ENCODE measurements around the gene LTA. TPM values are rescaled to one million over a fixed set of nuclear protein-coding genes. Genes with fewer than 3 reads are reported as not detected.
"Not testable (repeated sequence)": the region's sequence is repeated elsewhere in the genome, so short reads cannot be mapped to it uniquely, and the experiment has no call there.

LTA gene
- total RNA-seq, 1 donor from 2014 or later, result 0.27 TPM

DNA sequence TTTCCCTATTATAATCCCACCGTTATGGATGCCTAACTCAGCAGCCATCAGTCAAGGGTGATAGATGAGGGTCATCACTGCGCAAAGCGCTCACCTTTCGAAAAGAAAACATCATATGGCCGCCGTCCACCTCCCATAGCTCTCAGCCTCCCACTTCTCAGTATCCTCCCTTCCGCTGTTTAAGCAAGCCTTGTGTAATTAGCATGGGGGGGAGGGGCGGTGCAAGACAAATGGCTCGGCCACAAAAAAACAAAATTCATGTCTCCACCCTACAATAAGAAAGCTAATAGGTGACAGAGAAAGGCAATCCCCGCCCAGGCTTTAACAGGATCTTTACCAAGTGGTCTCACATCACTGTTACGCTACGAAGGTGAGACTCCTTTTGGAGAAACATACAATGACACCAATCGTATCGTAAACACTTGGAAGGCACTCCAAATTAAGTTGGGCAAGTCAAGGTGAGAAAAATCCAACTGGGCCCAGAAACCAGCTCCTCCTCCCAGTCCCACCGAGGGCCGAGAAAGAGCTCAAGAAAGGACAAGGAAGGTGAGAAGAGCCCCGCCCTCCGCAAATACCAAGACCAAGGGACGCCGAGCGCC lies 30.9 kb upstream of the LTA start:
- DNase-seq (ENCODE audit: low spot score), result peak; percentile 65
- intact Hi-C loops (cut with DNase I), result loop anchor here (10.0 kb wide), 1 partner anchor 294 kb away; no protein-coding TSS in a partner anchor
- ATAC-seq, result peak; percentile 19

DNA sequence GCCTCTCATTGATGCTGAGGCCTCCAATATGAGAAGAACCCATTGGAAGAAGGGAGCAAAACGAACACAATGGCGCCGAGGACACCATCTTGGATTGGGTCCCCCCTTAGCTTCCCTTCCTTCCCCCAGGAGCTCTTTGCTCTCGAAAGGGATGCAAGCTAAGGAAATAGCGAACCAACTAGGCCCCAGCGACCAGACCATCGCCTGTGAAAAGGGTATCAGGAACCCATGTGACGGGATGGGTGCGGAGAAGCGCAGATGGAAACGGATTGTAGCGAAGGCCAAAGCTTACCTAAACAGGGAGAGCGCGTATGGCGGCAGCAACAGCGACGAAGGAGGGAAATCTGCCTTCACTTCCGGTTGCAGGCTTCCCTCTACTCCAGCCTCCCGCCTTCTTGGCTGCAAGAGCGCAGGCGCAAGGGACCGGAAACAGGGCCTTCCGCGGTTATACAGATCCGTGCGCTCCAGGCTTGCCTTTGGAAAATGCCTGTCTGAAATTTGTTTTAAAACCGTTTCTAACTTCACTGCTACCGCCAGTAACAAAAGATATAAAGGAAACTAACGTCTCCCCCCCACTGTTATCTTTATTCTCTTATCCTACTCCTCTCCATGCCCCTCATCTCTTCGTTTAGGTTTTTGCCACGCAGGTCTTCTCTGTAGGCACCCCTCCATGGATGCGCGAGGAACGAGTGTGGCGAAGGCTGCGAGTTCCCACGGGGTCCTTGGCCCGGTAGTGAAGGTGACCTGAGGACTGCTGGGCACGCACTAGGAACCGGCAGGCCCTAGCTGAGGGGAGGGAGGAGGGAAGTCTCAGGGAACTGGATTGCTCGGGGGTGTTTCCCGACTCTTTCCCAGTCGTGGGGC lies 30.2 kb upstream of the LTA start, which contains the start of gene DDX39B:
TSS of gene DDX39B (minus strand) at position 346 of the 864 bp plus-strand sequence. CDS start 1,471 bp downstream, outside the sequence.
- DNase-seq (ENCODE audit: low spot score) (peak; percentile 97), ATAC-seq (peak; percentile 97)
- intact Hi-C loops (cut with DNase I), result loop anchor here (10.0 kb wide), 1 partner anchor 293 kb away; no protein-coding TSS in a partner anchor

DNA sequence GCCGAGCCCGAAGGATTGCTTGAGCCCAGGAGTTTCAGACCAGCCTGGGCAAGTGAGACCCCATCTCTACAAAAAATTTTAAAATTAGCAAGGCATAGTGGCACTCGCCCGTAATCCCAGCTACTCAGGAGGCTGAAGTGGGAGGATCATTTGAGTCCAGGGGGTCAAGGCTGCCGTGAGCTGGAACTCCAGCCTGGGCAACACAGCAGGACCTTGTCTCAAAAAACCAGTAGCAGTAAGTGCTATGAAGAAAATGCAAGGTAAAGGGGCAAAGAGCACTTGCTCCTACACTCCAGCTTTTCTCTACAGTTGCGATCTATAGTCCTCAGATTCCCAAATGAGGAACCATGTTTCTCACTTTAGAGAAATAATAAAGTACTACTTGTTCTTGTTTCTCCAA lies 28.4 kb upstream of the LTA start:
- intact Hi-C loops (cut with DNase I), result loop anchor here (10.0 kb wide), 1 partner anchor 291 kb away; no protein-coding TSS in a partner anchor
- DNase-seq (ENCODE audit: low spot score) (no peak), ATAC-seq (no peak)

DNA sequence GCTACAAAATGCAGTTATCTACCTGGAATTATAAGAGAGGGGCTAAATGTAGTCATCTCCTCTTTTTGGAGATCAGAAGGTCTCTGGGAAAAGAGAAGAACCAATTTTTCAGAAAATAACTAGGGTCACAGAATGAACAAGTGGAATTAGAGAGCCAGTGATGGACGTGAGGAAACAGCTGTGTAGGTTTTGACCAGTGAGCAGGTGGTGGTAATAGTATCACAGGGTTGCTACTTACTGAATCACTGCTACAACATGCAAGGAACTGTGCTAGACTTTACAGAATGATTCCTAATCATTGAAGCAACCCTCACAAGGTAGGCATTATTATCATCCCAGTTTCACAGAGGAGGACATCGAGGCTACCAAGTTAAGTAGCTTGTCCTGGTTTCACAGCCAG lies 27.4 kb upstream of the LTA start:
- no peak for ATAC-seq
- intact Hi-C loops (cut with DNase I), result loop anchor here (10.0 kb wide), 1 partner anchor 290 kb away; no protein-coding TSS in a partner anchor
- DNase-seq (ENCODE audit: low spot score), result no peak

DNA sequence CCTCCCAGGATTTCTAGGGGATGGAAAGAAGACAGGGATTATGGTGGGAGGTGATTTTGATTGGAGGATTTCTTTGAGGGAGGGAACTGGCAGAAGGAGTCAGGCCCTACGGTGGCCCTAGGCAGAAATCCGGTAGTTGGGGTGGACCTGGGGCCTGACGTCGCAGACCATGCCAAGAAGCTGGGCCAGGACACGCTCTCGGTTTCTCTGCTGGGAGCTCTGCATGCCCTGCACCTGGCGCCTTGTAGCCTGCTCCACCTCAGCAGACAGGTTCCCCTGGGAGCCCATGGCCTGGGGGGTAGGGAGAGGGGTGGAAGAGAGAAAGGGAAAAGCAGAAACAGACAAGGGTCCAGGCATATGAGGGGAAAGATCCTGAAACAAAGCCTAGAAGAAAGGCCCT lies 26.8 kb upstream of the LTA start:
- ATAC-seq, result no peak
- DNase-seq (ENCODE audit: low spot score), result no peak
- intact Hi-C loops (cut with DNase I), result loop anchor here (10.0 kb wide), 1 partner anchor 290 kb away; no protein-coding TSS in a partner anchor

DNA sequence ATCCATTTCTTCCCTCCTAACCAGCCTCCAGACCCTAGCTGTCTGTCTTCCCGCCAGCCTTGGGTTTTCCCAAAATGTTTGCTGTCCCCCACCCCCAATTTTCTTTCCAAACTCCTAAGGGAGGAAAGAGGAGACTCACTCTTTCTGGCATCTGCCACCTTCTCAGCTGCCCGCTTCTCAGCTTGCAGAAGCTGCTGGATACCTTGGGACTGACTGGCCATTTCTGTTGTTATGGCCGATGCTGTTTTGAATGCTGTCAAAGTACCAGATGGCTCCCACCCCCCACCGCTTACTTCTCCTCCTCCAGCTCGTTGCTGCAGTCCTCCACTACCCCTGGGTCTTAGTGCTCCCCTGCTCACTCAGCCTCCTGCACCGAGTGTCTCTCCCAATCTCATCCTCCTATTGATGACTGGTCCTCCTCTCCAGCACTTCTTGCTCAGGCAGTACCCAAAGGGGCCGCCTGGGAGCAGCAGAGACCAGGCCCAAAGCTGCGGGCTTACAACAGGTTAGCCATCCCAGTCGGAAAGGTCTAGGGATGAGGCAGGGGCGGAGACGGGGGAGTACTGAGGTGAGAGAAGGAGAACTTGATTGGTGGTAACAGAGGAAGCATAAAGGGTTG lies 25.6 kb upstream of the LTA start, which contains the start of gene ATP6V1G2:
TSS of gene ATP6V1G2 (minus strand) at position 270 of the 619 bp plus-strand sequence. CDS start at position 221, 49 bp downstream.
- intact Hi-C loops (cut with DNase I), result loop anchor here (2.0 to 10.0 kb wide), 2 partner anchors 52 to 288 kb away; no protein-coding TSS in a partner anchor
- ATAC-seq, result peak; percentile 83
- DNase-seq (ENCODE audit: low spot score), result peak; percentile 91

DNA sequence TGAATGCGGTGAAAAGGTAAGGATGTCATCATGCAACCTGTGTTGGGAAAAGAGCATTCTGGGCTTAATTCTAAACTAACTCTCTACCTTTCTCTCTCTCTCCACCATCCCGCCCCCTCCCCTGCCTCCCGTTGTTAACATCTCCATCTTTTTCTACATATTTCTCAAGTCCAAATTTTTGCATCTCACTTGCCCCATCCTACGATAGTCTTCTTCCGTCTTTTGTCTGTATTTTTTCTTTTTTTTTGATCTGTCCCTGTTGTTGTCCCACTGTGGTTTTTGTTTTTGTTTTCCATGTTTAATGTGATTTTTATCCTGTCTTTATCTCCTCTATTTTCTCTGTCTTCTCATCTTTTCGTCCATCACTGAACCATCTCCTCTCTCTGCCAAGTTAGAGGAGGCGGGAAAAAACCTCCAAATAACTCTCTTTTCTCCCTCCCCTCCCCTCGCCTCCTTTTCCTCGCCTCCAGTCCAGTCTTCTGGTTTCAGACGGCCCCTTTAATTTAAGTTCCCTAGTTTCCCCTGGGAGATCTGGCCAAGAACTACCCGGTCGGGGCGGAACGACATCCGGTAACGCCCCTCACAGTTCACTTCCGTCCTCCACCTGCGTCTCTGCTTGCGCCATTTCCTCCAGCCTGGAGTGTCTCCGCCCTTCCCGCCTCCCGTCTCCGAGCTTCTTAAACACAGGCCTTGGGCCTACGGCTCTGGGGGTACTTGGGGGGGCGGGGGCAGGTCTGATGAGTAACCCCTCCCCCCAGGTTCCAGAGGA lies 24.9 kb upstream of the LTA start, which contains the start of gene NFKBIL1:
TSS of gene NFKBIL1 (plus strand) at position 651 of the 769 bp plus-strand sequence. CDS start at position 738, 87 bp downstream.
- DNase-seq (ENCODE audit: low spot score) (peak; percentile 96), ATAC-seq (peak; percentile 98)
- intact Hi-C loops (cut with DNase I), result loop anchor here (2.0 to 10.0 kb wide), 2 partner anchors 52 to 288 kb away; no protein-coding TSS in a partner anchor

DNA sequence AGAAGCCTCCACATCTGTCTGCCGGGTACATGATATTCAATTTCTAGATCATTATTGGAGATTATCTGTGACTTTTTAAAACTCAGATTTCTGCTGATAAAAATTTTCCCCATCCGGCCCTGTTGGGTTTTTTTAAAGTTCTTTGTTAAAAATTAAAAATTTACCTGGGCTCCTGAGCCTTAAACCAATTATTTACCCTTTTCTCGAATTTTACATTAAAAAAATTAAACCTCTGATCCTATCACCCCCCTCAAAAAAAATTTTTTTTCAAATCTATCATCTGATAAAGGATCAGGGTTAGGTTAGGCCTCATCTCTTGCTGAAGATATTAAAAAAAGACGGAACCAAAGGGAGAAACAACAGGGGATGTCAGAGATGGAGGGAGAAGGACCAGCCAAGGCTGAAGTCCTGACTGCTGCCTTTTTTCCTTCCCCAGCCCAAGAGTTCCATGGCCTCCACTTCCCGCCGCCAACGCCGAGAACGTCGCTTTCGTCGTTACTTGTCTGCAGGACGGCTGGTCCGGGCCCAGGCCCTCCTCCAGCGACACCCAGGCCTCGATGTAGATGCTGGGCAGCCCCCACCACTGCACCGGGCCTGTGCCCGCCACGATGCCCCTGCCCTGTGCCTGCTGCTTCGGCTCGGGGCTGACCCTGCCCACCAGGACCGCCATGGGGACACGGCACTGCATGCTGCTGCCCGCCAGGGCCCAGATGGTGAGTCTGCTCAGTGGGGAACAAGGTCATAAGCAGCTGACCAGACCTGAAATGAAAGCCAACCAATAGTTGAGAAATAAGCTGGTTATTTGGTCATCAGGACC lies 24.2 kb upstream of the LTA start:
- ATAC-seq (no peak), DNase-seq (ENCODE audit: low spot score) (peak; percentile 67)
- intact Hi-C loops (cut with DNase I), result loop anchor here (2.0 to 10.0 kb wide), 2 partner anchors 51 to 287 kb away; no protein-coding TSS in a partner anchor

DNA sequence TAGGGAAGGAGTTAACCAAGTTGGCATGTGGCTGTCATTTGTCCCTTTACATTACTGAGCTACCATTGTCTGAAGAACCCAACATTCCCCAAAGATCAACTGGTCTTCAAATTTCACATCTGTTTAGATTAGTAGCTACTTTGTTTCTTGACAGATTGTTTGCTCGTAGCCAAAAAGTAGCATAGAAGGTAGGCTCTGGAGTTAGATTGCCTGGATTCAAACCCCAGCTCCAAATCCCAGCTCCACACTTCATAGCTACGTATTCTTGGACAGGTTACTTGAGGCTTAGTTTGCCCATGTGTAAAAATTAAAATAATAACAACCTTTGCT lies 23.6 kb upstream of the LTA start:
- intact Hi-C loops (cut with DNase I), result loop anchor here (10.0 kb wide), 1 partner anchor 286 kb away; no protein-coding TSS in a partner anchor
- ATAC-seq, result no peak
- DNase-seq (ENCODE audit: low spot score), result no peak

DNA sequence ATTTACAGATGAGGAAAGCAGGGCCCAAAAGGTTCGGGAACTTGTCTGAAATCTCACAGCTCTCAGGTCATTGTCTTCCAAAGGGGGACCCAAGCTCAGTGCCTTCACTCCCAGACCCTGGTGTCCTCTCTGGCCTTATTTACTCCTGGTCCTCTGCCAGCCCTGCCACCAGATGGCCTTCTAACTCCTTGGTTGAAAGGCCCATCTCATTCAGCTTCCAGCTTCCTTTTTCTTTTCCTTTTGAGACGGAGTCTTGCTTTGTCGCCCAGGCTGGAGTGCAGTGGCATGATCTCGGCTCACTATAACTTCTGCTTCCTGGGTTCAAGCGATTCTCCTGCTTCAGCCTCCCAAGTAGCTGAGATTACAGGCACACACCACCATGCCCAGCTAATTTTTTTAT lies 20.7 kb upstream of the LTA start:
- ATAC-seq; intact Hi-C loops (cut with DNase I): not testable (repeated sequence)
- peak; percentile 69 for DNase-seq (ENCODE audit: low spot score)

DNA sequence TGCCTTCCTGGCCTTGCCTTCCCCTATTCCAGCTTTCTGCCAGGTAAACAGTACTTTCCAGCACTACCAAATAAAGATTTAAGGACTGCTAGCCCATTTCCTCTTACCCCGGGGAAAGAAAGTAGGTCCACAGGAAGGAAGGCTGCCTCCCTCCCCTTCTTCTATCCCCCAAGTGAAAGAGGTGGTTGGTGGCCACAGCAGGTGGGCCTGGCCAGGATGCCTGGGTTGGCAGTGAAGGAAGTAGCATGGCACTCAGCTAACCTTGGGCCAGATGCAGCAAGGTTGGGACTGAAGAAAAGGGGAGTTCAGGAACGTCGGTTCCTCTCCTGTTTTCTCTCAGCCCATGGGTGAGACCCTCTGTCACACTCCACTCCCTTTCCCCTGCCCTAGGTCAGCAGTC lies 15.8 kb upstream of the LTA start:
- ATAC-seq (no peak), DNase-seq (ENCODE audit: low spot score) (no peak)
- intact Hi-C loops (cut with DNase I), result no loop called here

DNA sequence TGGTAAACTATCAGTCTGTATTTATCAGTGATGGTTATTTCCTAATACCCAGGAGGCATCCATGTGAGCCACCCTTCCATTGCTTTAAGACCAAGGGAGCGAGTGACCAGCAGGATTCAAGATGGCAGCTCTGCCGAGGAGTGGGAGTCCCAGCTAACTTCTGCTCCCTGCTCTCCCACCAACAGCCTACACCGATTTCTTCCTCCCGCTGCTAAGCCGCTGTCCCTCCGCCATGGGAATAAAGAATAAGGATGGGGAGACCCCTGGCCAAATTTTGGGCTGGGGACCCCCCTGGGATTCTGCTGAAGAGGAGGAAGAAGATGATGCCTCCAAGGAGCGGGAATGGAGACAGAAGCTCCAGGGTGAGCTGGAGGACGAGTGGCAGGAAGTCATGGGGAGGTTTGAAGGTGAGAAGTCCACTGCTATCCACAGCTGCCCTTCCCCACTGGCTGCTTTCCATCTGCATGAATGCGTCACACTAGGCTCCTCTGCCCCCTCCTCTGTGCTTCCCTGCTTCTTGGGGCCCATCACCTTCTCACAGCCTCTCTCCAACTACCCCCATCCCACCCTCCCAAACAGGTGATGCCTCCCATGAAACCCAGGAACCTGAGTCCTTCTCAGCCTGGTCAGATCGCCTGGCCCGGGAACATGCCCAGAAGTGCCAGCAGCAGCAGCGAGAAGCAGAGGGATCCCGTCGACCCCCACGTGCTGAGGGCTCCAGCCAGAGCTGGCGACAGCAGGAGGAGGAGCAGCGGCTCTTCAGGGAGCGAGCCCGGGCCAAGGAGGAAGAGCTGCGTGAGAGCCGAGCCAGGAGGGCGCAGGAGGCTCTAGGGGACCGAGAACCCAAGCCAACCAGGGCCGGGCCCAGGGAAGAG lies 14.4 kb upstream of the LTA start:
- DNase-seq (ENCODE audit: low spot score) (no peak), ATAC-seq (no peak)
- intact Hi-C loops (cut with DNase I), result no loop called here

DNA sequence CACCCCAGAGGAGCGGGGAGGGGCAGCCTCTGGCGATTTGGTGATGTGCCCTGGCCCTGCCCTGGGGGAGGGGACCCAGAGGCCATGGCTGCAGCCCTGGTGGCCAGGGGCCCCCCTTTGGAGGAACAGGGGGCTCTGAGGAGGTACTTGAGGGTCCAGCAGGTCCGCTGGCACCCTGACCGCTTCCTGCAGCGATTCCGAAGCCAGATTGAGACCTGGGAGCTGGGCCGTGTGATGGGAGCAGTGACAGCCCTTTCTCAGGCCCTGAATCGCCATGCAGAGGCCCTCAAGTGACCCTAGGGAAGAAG lies 13.8 kb upstream of the LTA start:
- no peak for ATAC-seq
- intact Hi-C loops (cut with DNase I), result no loop called here
- DNase-seq (ENCODE audit: low spot score), result no peak

DNA sequence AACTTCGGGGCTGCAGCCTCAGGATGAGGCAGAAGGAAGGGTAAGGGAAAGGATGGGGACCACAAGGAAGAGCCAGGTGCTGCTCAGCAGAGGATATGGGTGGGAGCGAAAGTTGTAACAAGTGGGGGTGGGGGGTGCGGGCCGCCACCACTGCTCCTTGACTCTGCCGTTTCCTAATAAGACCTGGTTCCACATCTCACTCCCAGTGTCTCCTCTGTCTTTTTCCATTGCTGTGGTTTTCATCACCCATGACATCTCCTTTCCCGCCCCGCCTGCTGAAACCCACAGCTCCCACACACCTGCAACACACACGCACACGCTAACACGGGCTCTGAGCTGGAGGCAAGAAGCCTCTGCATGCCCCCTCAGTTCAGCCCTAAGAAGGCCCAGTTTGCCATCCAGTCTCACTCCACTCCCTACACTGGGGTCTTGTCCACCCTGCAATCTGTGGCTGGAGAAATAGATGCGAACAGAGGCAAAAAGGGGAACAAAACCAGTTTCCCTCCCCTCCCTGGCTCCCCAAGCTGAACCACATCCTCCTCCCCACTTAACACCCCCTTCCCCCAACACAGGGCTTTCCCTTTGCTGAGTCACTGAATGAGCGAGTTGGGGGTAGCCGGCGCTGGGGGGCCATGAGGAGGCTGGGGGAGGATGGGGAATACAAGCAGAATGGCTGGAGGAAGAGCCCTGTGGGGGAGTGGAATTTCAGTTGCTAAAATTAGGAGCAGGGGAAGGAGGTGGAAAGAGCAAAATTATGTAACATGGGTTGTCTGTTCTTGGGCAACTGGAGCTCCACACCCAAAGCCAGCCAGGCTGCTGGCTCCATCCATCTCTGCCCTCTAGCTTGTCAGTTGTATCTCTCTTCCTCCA lies 13.2 kb upstream of the LTA start:
- peak; percentile 77 for ATAC-seq
- no peak for DNase-seq (ENCODE audit: low spot score)
- intact Hi-C loops (cut with DNase I), result no loop called here

DNA sequence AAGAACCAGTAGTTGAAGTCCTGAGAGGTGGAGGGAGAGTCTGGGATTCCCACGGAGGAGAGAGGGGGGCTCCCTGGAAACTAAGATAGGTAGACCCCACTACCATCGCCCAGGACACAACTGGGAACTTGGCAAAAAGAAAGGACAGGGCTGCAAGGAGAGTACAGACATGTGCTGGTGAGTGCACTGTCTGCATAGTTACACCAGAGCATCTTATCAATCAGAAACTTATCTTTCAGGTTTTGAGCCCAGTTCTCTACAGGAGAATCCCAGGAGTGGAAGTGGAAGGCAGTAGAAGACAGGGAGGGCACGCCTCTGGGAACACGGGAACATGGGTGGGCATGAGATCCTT lies 12.5 kb upstream of the LTA start:
- intact Hi-C loops (cut with DNase I), result no loop called here
- DNase-seq (ENCODE audit: low spot score) (no peak), ATAC-seq (no peak)
